Activated CD8-positive, alpha-beta memory T cell treated with anti-CD3 and anti-CD28 coated beads, Interleukin-2, amount 50 U/mL, for 48 hours (primary cell): ENCODE results near the gene NME1.
"Not testable (repeated sequence)": the region's sequence is repeated elsewhere in the genome, so short reads cannot be mapped to it uniquely, and the experiment has no call there.

Experiments used
- DNase-seq: peaks from one replicate; pipeline ENCODE4 v3.0.0-alpha.2; 2020

The NME1 gene

GRCh38 chr17:51153210-51154072, at the start of gene NME1:
TSS of gene NME1 (plus strand) at chr17:51153559. CDS start at chr17:51155655, 2,096 bp downstream.
- peak; percentile 100 for DNase-seq

GRCh38 chr17:51107778-51108177, 45.6 kb upstream of the NME1 start:
- DNase-seq, result no peak

GRCh38 chr17:51112303-51113222, 40.8 kb upstream of the NME1 start:
- DNase-seq, result not testable (repeated sequence)

- no peak for DNase-seq
Observed at GRCh38 chr17:51115179-51115578, 38.2 kb upstream of the NME1 start.

GRCh38 chr17:51118330-51119195, 34.8 kb upstream of the NME1 start:
- DNase-seq, result no peak

GRCh38 chr17:51119415-51120356, 33.7 kb upstream of the NME1 start:
- DNase-seq, result peak; percentile 69

- DNase-seq, result no peak
Observed at GRCh38 chr17:51120357-51120738, 33.0 kb upstream of the NME1 start.

- DNase-seq, result peak; percentile 96
Observed at GRCh38 chr17:51120739-51121619, 32.4 kb upstream of the NME1 start, which contains the start of gene SPAG9. TSS of gene SPAG9 (minus strand) at chr17:51120868. CDS start at chr17:51120656, 212 bp downstream.

GRCh38 chr17:51121620-51122472, 31.5 kb upstream of the NME1 start:
- peak; percentile 92 for DNase-seq

GRCh38 chr17:51122473-51123115, 30.8 kb upstream of the NME1 start:
- not testable (repeated sequence) for DNase-seq

GRCh38 chr17:51124640-51125503, 28.5 kb upstream of the NME1 start:
- DNase-seq, result no peak

GRCh38 chr17:51128076-51128475, 25.3 kb upstream of the NME1 start:
- DNase-seq, result no peak

GRCh38 chr17:51132964-51133319, 20.4 kb upstream of the NME1 start:
- DNase-seq, result no peak

GRCh38 chr17:51133365-51133764, 20.0 kb upstream of the NME1 start:
- DNase-seq, result no peak

GRCh38 chr17:51135956-51136355, 17.4 kb upstream of the NME1 start:
- no peak for DNase-seq

- no peak for DNase-seq
Observed at GRCh38 chr17:51142597-51142996, 10.8 kb upstream of the NME1 start.

- no peak for DNase-seq
Observed at GRCh38 chr17:51144266-51145022, 8.9 kb upstream of the NME1 start.
